SK-N-SH (cell line): ENCODE results near the gene ZSCAN22. TPM values are rescaled to one million over a fixed set of nuclear protein-coding genes. Genes with fewer than 3 reads are reported as not detected.
A peak's percentile ranks its signal among the peaks of the same experiment; 100 is the strongest.

ENCODE experiments used
- CTCF ChIA-PET: fragments of 300-600, 350-600 bp; formaldehyde crosslinking; extraction: SDS; loops from one replicate; lab custom pipeline; 2021; lab: Yijun Ruan, JAX
- POLR2A ChIA-PET: fragments of 350-600 bp; sonication (Branson Sonifier 250); formaldehyde crosslinking; extraction: SDS; loops from one replicate; lab custom pipeline; 2020; ENCODE audit warnings: antibody characterized with exemption, inconsistent platforms; lab: Yijun Ruan, JAX
- DNase-seq: peaks from one replicate; pipeline ENCODE4 v3.0.0; 2012
- H2AFZ ChIP-seq: fragments of 200-600 bp; sonication (generic); 2 replicates; pipeline ENCODE4 v1.8.1; 2016; ENCODE audit warnings: antibody characterized with exemption, mild to moderate bottlenecking, low read depth
- H3F3A ChIP-seq: fragments of 200-600 bp; sonication (generic); replicated peaks from 2 replicates; pipeline ENCODE3; 2016; ENCODE audit warnings: antibody characterized with exemption, mild to moderate bottlenecking; ENCODE audit not compliant: insufficient read depth
- H3K27ac ChIP-seq, 2 experiments: fragments of 200-500 bp in 1 of 2; fragments of 200-600 bp in 1 of 2; sonication (Bioruptor generic) in 1 of 2; sonication (generic), shearing (Covaris generic) in 1 of 2; 2 replicates each; pipeline versions ENCODE4 v1.5.1 to v1.6.1; 2014 to 2016; ENCODE audit warnings: low read depth in 2 of 2, inconsistent platforms in 1 of 2, low read length in 1 of 2, mild to moderate bottlenecking in 1 of 2, mixed read lengths in 1 of 2
- H3K27me3 ChIP-seq: fragments of 200-600 bp; sonication (generic), shearing (Covaris generic); 2 replicates; pipeline ENCODE4 v1.6.1; 2016; ENCODE audit warnings: mixed run types; ENCODE audit not compliant: insufficient read depth
- H3K36me3 ChIP-seq, 2 experiments: fragments of 200-500 bp in 1 of 2; fragments of 200-600 bp in 1 of 2; sonication (Bioruptor generic) in 1 of 2; sonication (generic) in 1 of 2; replicated peaks in 1 of 2; 2 replicates each; pipeline versions ENCODE3 to v1.5.1; 2014 to 2016; ENCODE audit warnings: low read length in 1 of 2, mild to moderate bottlenecking in 1 of 2; ENCODE audit not compliant: insufficient read depth in 2 of 2, control insufficient read depth in 1 of 2
- H3K4me1 ChIP-seq, 2 experiments: fragments of 200-500 bp in 1 of 2; fragments of 200-600 bp in 1 of 2; sonication (Bioruptor generic) in 1 of 2; sonication (generic), shearing (Covaris generic) in 1 of 2; 2 replicates each; pipeline versions ENCODE4 v1.5.1 to v1.6.1; 2014 to 2016; ENCODE audit warnings: low read depth in 1 of 2, low read length in 1 of 2, mixed run types in 1 of 2; ENCODE audit not compliant: insufficient read depth in 2 of 2, control insufficient read depth in 1 of 2
- H3K4me2 ChIP-seq: fragments of 200-600 bp; sonication (generic), shearing (Covaris generic); 2 replicates; pipeline ENCODE4 v1.6.1; 2017; ENCODE audit warnings: mixed run types
- H3K4me3 ChIP-seq, 2 experiments: fragments of 200-500 bp in 1 of 2; fragments of 200-600 bp in 1 of 2; sonication (Bioruptor generic) in 1 of 2; sonication (generic), shearing (Covaris generic) in 1 of 2; 2 replicates each; pipeline versions ENCODE4 v1.5.1 to v1.8.1; 2014 to 2016; ENCODE audit warnings: low read depth in 2 of 2, inconsistent platforms in 1 of 2, low read length in 1 of 2, mild to moderate bottlenecking in 1 of 2, mixed read lengths in 1 of 2, moderate library complexity in 1 of 2
- H3K79me2 ChIP-seq: fragments of 200-600 bp; sonication (generic); 2 replicates; pipeline ENCODE4 v1.8.1; 2017; ENCODE audit warnings: mild to moderate bottlenecking; ENCODE audit not compliant: insufficient read depth
- H3K9ac ChIP-seq: fragments of 200-600 bp; sonication (generic); 2 replicates; pipeline ENCODE4 v1.6.1; 2017; ENCODE audit warnings: mixed run types
- H3K9me2 ChIP-seq: fragments of 200-600 bp; sonication (generic); 2 replicates; pipeline ENCODE4 v1.6.1; 2017; ENCODE audit warnings: mixed run types
- H3K9me3 ChIP-seq: fragments of 200-600 bp; sonication (generic); 2 replicates; pipeline ENCODE4 v1.6.1; 2017; ENCODE audit warnings: mixed run types, mild to moderate bottlenecking, moderate library complexity
- H4K20me1 ChIP-seq: fragments of 200-600 bp; sonication (generic); 2 replicates; pipeline ENCODE4 v1.6.1; 2017; ENCODE audit warnings: mild to moderate bottlenecking, mixed run types; ENCODE audit not compliant: insufficient read depth
- FOXJ3 ChIP-seq: sonication (generic); formaldehyde crosslinking; IDR thresholded peaks from 2 replicates; pipeline ENCODE4 v1.5.1; 2020; ENCODE audit warnings: mild to moderate bottlenecking, missing genetic modification reagents
- FOXM1 ChIP-seq: IDR thresholded peaks from 2 replicates; pipeline ENCODE4 v1.4.0; 2012; ENCODE audit warnings: low read depth, mild to moderate bottlenecking
- IRF3 ChIP-seq: fragments of 150-350 bp; IDR thresholded peaks from 2 replicates; pipeline ENCODE4 v1.6.1; 2016; ENCODE audit warnings: mild to moderate bottlenecking, low read depth, low read length
- JUND ChIP-seq: IDR thresholded peaks from 2 replicates; pipeline ENCODE4 v1.4.0; 2012
- MXI1 ChIP-seq: IDR thresholded peaks from 2 replicates; pipeline ENCODE4 v1.6.1; 2012; ENCODE audit warnings: mild to moderate bottlenecking, low read depth, low read length, improper control_type of control experiment
- NRF1 ChIP-seq: IDR thresholded peaks from 2 replicates; pipeline ENCODE4 v1.6.1; 2012; ENCODE audit warnings: low read depth, mild to moderate bottlenecking, low read length
- RAD21 ChIP-seq: IDR thresholded peaks from 2 replicates; pipeline ENCODE4 v1.6.1; 2012; ENCODE audit warnings: mild to moderate bottlenecking, low read length
- SIN3A ChIP-seq: IDR thresholded peaks from 2 replicates; pipeline ENCODE4 v1.6.1; 2012; ENCODE audit warnings: low read depth, mild to moderate bottlenecking, low read length, moderate library complexity, borderline replicate concordance
- TCF12 ChIP-seq: IDR thresholded peaks from 2 replicates; pipeline ENCODE4 v1.4.0; 2012
- TEAD4 ChIP-seq: IDR thresholded peaks from 2 replicates; pipeline ENCODE4 v1.4.0; 2012; ENCODE audit warnings: mild to moderate bottlenecking, borderline replicate concordance; ENCODE audit not compliant: insufficient read depth
- USF1 ChIP-seq: IDR thresholded peaks from 2 replicates; pipeline ENCODE4 v1.4.0; 2012; ENCODE audit warnings: low read depth, borderline replicate concordance
- WGBS: methylation state at CpG from one replicate; pipeline ENCODE4 v1.1.6; 2017; ENCODE audit warnings: low lambda C conversion rate; 5-methylcytosine and 5-hydroxymethylcytosine counted together
- polyA plus RNA-seq, 3 experiments: library from polyadenylated mRNA; depleted of rRNA; stranded (reverse); fragments of >200 nt; gene quantifications; 2 replicates each; pipeline ENCODE4 v1.2.3, GENCODE V29; 2012
- TF ChIP-seq, protein P1 (sequence below): fragments of 200-600 bp; sonication (generic); IDR thresholded peaks from 2 replicates; pipeline ENCODE4 v1.6.1; 2017; ENCODE audit warnings: antibody characterized with exemption, mild to moderate bottlenecking, moderate library complexity

ZSCAN22 gene
- polyA plus RNA-seq, 1 of the 3 experiments (the other 2 are of a cell fraction), result 2.3 TPM

DNA sequence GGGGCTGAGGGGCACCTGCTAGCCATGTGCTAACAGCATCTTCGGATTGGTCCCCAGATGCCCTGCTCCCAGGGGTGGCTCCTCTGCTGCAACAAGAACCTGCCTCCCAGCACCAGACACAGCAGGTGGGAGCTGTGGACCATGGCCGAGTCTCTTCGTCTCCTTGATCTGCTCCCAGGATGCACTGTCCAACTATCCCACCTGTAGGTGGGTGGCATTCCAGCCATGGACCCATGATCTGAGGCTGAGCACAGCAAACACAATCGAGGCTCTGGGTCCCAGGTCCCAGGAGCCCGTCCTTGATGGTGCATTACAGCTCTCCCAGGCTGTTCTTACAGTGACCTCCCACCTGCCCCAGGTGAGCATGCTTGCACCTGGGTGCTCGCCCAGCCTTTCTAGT is 52.5 kb downstream of the ZSCAN22 start:
- Histone ChIP-seq H3K4me2 (peak overlapping the region; percentile 98; the same call in 1 of the 2 replicates), H3K27ac (no peak overlapping the region)
- CTCF ChIA-PET, result interaction anchor here (1.7 kb wide), 1 partner anchor 139 kb away, joined by 3 read pairs; no protein-coding TSS in a partner anchor

DNA sequence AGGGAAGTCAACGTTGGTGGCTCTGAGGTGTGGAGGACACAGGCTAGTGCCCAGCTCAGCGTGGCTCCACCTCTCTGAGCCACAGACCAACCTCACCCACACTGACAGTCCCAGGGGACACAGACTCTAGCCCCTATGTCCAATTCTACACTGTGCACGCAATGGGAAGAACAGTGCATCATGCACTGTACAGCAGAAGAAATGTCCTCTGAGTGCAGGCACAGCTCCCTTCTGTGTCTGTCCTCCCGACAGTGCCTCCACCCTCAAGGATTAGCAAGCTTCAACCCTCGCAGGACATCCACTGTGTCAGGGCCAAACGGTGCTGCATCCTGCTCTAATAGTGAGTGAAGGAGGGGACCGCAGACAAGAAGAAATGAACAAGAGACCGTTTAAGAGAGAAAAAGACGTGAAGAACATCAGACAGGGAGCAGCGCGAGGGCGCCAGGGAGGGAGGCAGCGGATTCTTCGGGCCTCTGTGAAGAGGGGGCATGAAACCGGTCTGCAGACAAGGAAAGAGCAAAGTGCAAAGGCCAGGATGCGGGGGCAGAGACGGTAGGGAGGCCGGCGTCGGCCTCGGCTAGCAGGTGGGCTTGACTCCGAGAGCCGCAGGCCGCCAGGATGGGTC is 53.4 kb downstream of the ZSCAN22 start:
- no peak for DNase-seq
- Histone ChIP-seq H3K9me3 (no peaks in the 10 kb centered on the region), H3K9me2 (no peaks in the 10 kb centered on the region), H3K4me2 (peak overlapping the region; percentile 98), H3K9ac (peak overlapping the region; percentile 84), H2AFZ (peak overlapping the region; percentile 79; the same call in 1 of the 2 replicates), H4K20me1 (no peaks in the 10 kb centered on the region), H3K36me3 (no peaks in the 10 kb centered on the region), H3K27ac (peak overlapping the region; percentile 81 to 89), H3K79me2 (peaks cover 21% of the 10 kb centered on the region), H3K4me1 (peaks cover 5 to 21% of the 10 kb centered on the region in 2 experiments; a peak in 1 of 4 replicates), H3F3A (peaks cover 12% of the 10 kb centered on the region), H3K4me3 (peak overlapping the region; percentile 56 to 99), H3K27me3 (no peaks in the 10 kb centered on the region)
- WGBS, result 9% methylated on average over 18 of the region's 24 CpGs
- ChIA-PET CTCF (interaction anchor here (0.7 to 1.7 kb wide), 3 partner anchors 14 to 138 kb away, joined by 3 read pairs; no protein-coding TSS in a partner anchor), POLR2A (interaction anchor here (0.8 to 1.3 kb wide), 4 partner anchors 18 to 96 kb away, joined by 3 to 7 read pairs (median 3); partner anchors contain the start of genes ZNF446, ZNF497, ZNF584 and ZSCAN22)
- TF ChIP-seq USF1, result no peak
- TF ChIP-seq FOXJ3 (CRISPR knock-in tag), result no peak
- no peak for TF ChIP-seq NRF1
- TF ChIP-seq, protein P1, sequence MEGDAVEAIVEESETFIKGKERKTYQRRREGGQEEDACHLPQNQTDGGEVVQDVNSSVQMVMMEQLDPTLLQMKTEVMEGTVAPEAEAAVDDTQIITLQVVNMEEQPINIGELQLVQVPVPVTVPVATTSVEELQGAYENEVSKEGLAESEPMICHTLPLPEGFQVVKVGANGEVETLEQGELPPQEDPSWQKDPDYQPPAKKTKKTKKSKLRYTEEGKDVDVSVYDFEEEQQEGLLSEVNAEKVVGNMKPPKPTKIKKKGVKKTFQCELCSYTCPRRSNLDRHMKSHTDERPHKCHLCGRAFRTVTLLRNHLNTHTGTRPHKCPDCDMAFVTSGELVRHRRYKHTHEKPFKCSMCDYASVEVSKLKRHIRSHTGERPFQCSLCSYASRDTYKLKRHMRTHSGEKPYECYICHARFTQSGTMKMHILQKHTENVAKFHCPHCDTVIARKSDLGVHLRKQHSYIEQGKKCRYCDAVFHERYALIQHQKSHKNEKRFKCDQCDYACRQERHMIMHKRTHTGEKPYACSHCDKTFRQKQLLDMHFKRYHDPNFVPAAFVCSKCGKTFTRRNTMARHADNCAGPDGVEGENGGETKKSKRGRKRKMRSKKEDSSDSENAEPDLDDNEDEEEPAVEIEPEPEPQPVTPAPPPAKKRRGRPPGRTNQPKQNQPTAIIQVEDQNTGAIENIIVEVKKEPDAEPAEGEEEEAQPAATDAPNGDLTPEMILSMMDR, result no peak
- 0 out of 2 replicates have a peak, but pooled peaks have one; percentile 15 for TF ChIP-seq RAD21
- TF ChIP-seq TCF12, result no peak

More for the DNA sequence above, 52.5 kb downstream of the ZSCAN22 start:
- Histone ChIP-seq H3F3A (peaks cover 12% of the 10 kb centered on the region), H3K36me3 (no peaks in the 10 kb centered on the region), H3K9me3 (no peaks in the 10 kb centered on the region), H3K4me3 (no peak overlapping the region), H4K20me1 (no peaks in the 10 kb centered on the region), H3K4me1 (peaks cover 5 to 18% of the 10 kb centered on the region in 2 experiments; a peak in 1 of 4 replicates), H3K79me2 (peaks cover 19% of the 10 kb centered on the region)
- TF ChIP-seq SIN3A (no peak), IRF3 (no peak), TEAD4 (no peak), MXI1 (no peak), FOXM1 (no peak), JUND (no peak)
- TF ChIP-seq, all 33 proteins: peak for 0
- H3K27me3 ChIP-seq, result no peaks in the 10 kb centered on the region
- H2AFZ ChIP-seq, result no peak overlapping the region
- POLR2A ChIA-PET, result interaction anchor here (0.9 to 1.3 kb wide), 3 partner anchors 17 to 29 kb away, joined by 3 to 7 read pairs (median 3); partner anchors contain the start of genes ZNF497 and ZNF584
- no peak overlapping the region for H3K9ac ChIP-seq
- WGBS, result 66% methylated on average over 4 of the region's 6 CpGs
- no peaks in the 10 kb centered on the region for H3K9me2 ChIP-seq
- DNase-seq, result no peak
